Activated T-helper 17 cell treated with anti-CD3 and anti-CD28 coated beads, Interleukin-2, amount 50 U/mL, for 72 hours (primary cell): Measurements from ENCODE around the gene ALOX12B. TPM values are rescaled to one million over a fixed set of nuclear protein-coding genes. Genes with fewer than 3 reads are reported as not detected.
"Not testable (repeated sequence)": the region's sequence is repeated elsewhere in the genome, so short reads cannot be mapped to it uniquely, and the experiment has no call there.

Experiments
- ATAC-seq: fragments of 150-1000 bp; cut with Tn5 transposase; replicated peaks from 2 replicates; pipeline ENCODE4 v1.10.0; 2021; ENCODE audit warnings: mild to moderate bottlenecking, moderate library complexity
- H3K27ac Mint-ChIP-seq: one replicate; pipeline ENCODE4 v1.8.0; 2022; ENCODE audit warnings: mixed read lengths
- H3K27me3 Mint-ChIP-seq: one replicate; pipeline ENCODE4 v1.8.0; 2022; ENCODE audit warnings: mixed read lengths
- H3K36me3 Mint-ChIP-seq: one replicate; pipeline ENCODE4 v1.8.0; 2022; ENCODE audit warnings: low read depth, mild to moderate bottlenecking, mixed read lengths
- H3K4me1 Mint-ChIP-seq: one replicate; pipeline ENCODE4 v1.8.0; 2022; ENCODE audit warnings: mixed read lengths
- H3K4me3 Mint-ChIP-seq: one replicate; pipeline ENCODE4 v1.8.0; 2022; ENCODE audit warnings: mild to moderate bottlenecking, mixed read lengths
- H3K9me3 Mint-ChIP-seq: one replicate; pipeline ENCODE4 v1.8.0; 2022; ENCODE audit warnings: mixed read lengths
- total RNA-seq, 2 donors: library from RNA; stranded (reverse); gene quantifications; one replicate each; pipeline ENCODE4 v1.2.3, GENCODE V29; 2022

Gene ALOX12B
- total RNA-seq, 2 donors from 2014 or later = 1.1 to 6.2 TPM

- Mint-ChIP-seq H3K27me3 (peaks cover 7% of the 10 kb centered on the region), H3K4me1 (peaks cover 3% of the 10 kb centered on the region), H3K27ac (no peak overlapping the region), H3K4me3 (peak overlapping the region; percentile 22), H3K36me3 (no peaks in the 10 kb centered on the region), H3K9me3 (no peaks in the 10 kb centered on the region)
- ATAC-seq = no peak
Observed at GRCh38 chr17:8108972-8109660, 21.6 kb upstream of the ALOX12B start.

DNA sequence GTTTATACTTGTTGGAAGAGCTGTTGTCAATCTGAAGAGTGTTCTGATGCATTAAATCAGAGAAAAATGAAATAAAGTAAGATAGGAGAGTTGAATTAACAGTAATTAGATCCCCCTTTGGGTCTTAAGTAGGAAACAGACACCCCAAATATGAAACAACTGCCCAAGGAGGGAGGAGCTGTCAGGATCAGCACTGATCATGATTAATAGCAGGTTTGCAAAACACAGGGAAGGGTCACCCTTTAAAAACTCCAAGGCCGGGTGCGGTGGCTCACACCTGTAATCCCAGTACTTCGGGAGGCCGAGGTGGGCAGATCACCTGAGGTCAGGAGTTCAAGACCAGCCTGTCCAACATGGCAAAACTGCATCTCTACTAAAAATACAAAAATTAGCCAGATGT is 19.5 kb upstream of the ALOX12B start:
- not testable (repeated sequence) for H3K4me1 Mint-ChIP-seq, H3K36me3 Mint-ChIP-seq, H3K27me3 Mint-ChIP-seq, ATAC-seq, H3K4me3 Mint-ChIP-seq, H3K27ac Mint-ChIP-seq, H3K9me3 Mint-ChIP-seq

DNA sequence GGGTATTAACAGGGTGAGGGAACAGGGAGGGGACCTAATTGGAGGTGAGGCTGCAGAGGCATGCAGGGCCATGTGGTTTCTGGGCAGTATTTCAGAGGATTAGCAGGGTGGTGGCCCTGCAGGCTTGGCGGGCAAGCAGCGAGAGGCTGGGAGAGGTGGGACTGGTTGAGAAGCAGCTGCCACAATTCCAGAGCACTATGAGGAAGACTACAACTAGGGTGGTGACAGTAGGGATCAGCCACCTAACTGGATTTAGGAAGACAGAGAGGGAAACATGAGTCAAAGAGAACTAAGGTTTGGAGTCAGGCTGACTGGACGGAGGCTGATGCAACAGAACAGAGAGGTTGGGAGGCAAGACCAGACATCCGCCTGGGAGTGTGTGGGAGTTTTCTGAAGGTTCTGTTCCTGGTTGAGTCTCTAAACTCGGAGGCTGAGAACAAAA is 18.5 kb upstream of the ALOX12B start:
- Mint-ChIP-seq H3K4me1 (peaks cover under 1% of the 10 kb centered on the region), H3K9me3 (no peaks in the 10 kb centered on the region), H3K4me3 (no peak overlapping the region), H3K36me3 (no peaks in the 10 kb centered on the region), H3K27ac (no peak overlapping the region), H3K27me3 (no peaks in the 10 kb centered on the region)
- no peak for ATAC-seq

DNA sequence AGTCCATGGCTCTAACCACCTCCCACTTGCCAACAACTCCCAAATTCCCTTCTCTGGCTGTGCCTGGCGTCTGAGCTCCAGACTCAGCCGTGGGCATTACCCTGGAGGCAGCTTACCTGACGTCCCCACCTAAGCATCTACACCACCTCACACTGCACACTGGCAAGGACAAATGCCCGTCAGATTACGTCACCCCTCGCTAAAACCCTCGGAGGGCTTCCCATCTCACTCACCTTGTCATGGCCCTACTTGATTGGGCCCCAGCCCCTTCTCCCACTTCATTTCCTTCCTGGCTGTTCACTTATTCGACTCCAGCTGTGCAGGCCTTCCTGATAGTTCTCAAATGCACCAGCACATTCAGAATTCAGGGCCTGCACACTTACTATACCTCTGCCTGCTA is 17.4 kb upstream of the ALOX12B start:
- H3K4me3 Mint-ChIP-seq = no peak overlapping the region
- no peak for ATAC-seq
- H3K9me3 Mint-ChIP-seq = no peaks in the 10 kb centered on the region
- no peaks in the 10 kb centered on the region for H3K27me3 Mint-ChIP-seq
- no peaks in the 10 kb centered on the region for H3K36me3 Mint-ChIP-seq
- H3K27ac Mint-ChIP-seq = no peak overlapping the region
- H3K4me1 Mint-ChIP-seq = no peaks in the 10 kb centered on the region

- Mint-ChIP-seq H3K4me1 (no peaks in the 10 kb centered on the region), H3K36me3 (no peaks in the 10 kb centered on the region), H3K4me3 (no peak overlapping the region), H3K27ac (no peak overlapping the region), H3K27me3 (no peaks in the 10 kb centered on the region), H3K9me3 (no peaks in the 10 kb centered on the region)
- no peak for ATAC-seq
Observed at GRCh38 chr17:8103549-8103948, 16.0 kb upstream of the ALOX12B start.

- H3K27ac Mint-ChIP-seq = no peak overlapping the region
Observed at GRCh38 chr17:8101721-8102120, 14.2 kb upstream of the ALOX12B start.

GRCh38 chr17:8100763-8101162 is 13.2 kb upstream of the ALOX12B start:
- no peaks in the 10 kb centered on the region for H3K9me3 Mint-ChIP-seq
- H3K36me3 Mint-ChIP-seq = no peaks in the 10 kb centered on the region
- no peaks in the 10 kb centered on the region for H3K4me1 Mint-ChIP-seq
- H3K27me3 Mint-ChIP-seq = no peaks in the 10 kb centered on the region
- no peak overlapping the region for H3K27ac Mint-ChIP-seq
- no peak for ATAC-seq
- no peak overlapping the region for H3K4me3 Mint-ChIP-seq

More at GRCh38 chr17:8101721-8102120, 14.2 kb upstream of the ALOX12B start:
- no peaks in the 10 kb centered on the region for H3K9me3 Mint-ChIP-seq
- no peaks in the 10 kb centered on the region for H3K27me3 Mint-ChIP-seq
- no peaks in the 10 kb centered on the region for H3K4me1 Mint-ChIP-seq
- no peak for ATAC-seq
- H3K4me3 Mint-ChIP-seq = no peak overlapping the region
- H3K36me3 Mint-ChIP-seq = no peaks in the 10 kb centered on the region

DNA sequence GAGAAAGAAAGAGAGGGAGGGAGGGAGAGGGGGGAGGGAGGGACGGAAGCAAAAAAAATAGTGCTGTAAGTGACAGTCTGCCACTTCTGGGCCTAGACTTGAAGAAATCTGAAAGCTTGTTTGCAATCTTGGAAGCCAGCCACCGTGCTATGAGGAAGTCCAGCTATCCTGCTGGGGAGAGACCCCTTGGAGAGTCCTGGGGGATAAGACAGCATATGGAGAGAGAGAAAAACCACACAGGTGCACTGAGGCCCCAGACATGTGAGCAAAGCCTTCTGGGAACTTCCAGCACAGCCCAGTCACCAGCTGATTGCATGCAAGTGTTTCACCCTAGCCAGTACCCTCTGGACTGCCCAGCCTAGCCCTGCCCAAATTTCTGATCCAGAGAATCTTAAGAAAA is 12.6 kb upstream of the ALOX12B start:
- H3K9me3 Mint-ChIP-seq = no peaks in the 10 kb centered on the region
- H3K4me1 Mint-ChIP-seq = no peaks in the 10 kb centered on the region
- no peaks in the 10 kb centered on the region for H3K36me3 Mint-ChIP-seq
- no peak overlapping the region for H3K27ac Mint-ChIP-seq
- no peak overlapping the region for H3K4me3 Mint-ChIP-seq
- ATAC-seq = no peak
- no peaks in the 10 kb centered on the region for H3K27me3 Mint-ChIP-seq

DNA sequence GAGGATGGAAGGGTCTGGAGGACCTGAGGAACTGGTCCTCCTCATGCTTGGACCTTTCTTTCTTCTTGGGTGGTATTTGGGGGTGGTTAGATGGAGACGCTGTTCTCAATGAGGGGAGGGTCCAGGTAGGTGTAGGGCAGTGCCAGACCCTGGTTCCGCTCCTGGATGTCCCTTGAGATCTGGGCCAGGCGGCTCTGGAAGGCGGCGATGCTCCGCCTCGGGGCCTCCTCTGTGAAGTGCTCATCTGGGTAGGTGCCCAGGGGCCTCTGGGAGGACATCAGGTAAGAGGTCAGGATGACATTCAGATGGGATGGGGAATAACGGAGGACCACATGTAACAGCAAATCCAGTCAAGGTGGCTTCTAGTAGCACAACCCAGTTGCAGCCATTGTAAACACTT is 9.0 kb upstream of the ALOX12B start:
- H3K4me1 Mint-ChIP-seq = peaks cover 5% of the 10 kb centered on the region
- no peak for ATAC-seq
- H3K9me3 Mint-ChIP-seq = no peaks in the 10 kb centered on the region
- no peak overlapping the region for H3K4me3 Mint-ChIP-seq
- H3K27me3 Mint-ChIP-seq = peaks cover 3% of the 10 kb centered on the region
- H3K36me3 Mint-ChIP-seq = no peaks in the 10 kb centered on the region
- H3K27ac Mint-ChIP-seq = no peak overlapping the region

- no peak overlapping the region for H3K4me3 Mint-ChIP-seq
- H3K9me3 Mint-ChIP-seq = no peaks in the 10 kb centered on the region
- peaks cover 5% of the 10 kb centered on the region for H3K4me1 Mint-ChIP-seq
- no peak for ATAC-seq
- H3K36me3 Mint-ChIP-seq = no peaks in the 10 kb centered on the region
- peaks cover 8% of the 10 kb centered on the region for H3K27me3 Mint-ChIP-seq
- no peak overlapping the region for H3K27ac Mint-ChIP-seq
Observed at GRCh38 chr17:8095361-8095760, 7.8 kb upstream of the ALOX12B start.

DNA sequence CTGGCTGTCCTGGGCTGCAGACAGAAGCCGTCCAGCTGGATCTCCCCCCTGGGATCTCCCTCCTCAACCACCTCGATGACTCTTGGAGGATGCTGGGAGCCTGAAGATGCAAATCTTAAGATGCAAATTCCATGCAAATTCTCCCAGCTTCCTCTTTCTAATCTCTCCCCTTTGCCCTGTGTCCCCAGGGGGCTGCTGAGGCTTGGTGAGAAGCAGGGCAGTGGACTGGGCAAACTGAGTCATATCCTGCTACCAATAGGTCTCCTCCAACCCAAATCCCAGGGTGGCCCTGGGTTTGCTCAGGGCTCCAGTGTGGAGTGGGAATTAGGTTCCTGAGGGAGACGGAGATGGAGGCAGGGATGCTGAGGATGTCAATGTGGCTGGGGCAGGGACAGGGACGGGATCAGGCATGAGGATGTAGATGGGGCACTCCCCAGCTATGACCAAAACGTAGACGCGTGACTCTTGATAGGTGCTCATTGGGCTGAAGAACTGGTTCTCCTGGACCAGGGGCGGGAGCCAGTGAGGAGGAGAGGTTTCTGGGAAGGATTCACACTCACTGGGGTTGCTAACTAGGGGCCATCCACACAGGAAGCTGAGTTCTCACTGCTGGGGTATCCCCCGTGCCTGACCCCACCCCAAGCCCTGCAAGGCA is 3.6 kb upstream of the ALOX12B start:
- Mint-ChIP-seq H3K27me3 (peaks cover 19% of the 10 kb centered on the region), H3K27ac (no peak overlapping the region), H3K4me3 (no peak overlapping the region), H3K36me3 (no peaks in the 10 kb centered on the region), H3K9me3 (no peaks in the 10 kb centered on the region), H3K4me1 (peaks cover 5% of the 10 kb centered on the region)
- no peak for ATAC-seq

DNA sequence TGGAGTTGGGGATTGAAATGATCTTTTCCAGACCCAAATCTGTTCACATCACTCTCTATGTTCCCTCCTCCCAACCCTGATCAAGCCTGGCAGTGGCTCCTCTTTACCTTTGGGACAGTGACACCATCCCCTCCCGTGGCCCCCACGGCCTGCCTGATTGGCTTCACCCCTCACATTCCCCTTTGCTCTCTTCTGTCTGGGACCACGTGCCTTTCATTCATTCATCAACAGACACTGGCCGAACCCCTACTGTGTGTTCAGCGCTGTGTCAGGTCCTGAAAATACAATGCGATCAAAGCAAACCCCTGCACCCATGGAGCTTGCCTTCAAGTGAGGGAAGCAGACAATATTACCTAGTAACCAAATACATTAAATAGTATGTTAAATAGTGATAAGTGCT is 2.2 kb upstream of the ALOX12B start:
- no peak for ATAC-seq
- Mint-ChIP-seq H3K27me3 (peaks cover 19% of the 10 kb centered on the region), H3K27ac (no peak overlapping the region)

DNA sequence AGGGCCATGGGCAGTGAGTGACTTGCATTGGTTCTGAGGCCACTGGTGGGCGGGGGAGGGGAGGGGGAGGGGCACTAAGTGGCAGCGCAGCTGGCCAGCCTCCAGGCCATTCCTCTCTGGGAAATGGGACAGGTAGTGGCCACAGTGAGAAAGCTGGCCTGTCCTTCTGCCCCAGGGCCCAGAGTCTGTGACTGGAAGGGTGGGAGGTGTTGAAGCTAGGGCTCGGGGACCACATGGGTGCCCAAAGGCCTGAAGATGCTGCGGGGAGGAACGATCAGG is 375 bp upstream of the ALOX12B start:
- ATAC-seq = no peak
- Mint-ChIP-seq H3K27me3 (peaks cover 19% of the 10 kb centered on the region), H3K4me3 (no peak overlapping the region), H3K36me3 (no peaks in the 10 kb centered on the region), H3K27ac (no peak overlapping the region), H3K4me1 (no peaks in the 10 kb centered on the region), H3K9me3 (no peaks in the 10 kb centered on the region)

More for the DNA sequence above, 2.2 kb upstream of the ALOX12B start:
- Mint-ChIP-seq H3K36me3 (no peaks in the 10 kb centered on the region), H3K4me3 (no peak overlapping the region), H3K4me1 (peaks cover 5% of the 10 kb centered on the region), H3K9me3 (no peaks in the 10 kb centered on the region)

DNA sequence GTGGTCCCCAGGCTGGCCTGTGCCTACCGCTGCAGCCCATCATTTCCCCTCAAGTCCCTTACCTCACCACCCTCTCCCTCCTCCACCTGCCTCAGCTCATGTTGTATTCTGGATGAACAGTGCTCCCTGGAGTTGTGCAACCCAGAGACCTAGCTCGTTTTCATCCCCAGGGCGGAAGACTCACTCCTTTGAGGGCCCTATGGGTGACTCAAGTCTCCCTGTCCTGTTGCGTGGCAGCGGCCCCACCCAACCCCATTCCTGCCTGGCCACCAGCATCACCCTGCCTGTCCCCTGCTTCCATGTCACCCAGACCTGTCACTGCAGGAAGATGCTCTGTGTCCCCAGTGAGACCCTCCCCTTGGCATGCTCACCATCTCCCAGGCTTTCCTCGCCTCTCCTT is 3.3 kb downstream of the ALOX12B start:
- no peak for ATAC-seq
- Mint-ChIP-seq H3K4me1 (no peaks in the 10 kb centered on the region), H3K9me3 (no peaks in the 10 kb centered on the region), H3K27ac (no peak overlapping the region), H3K4me3 (no peak overlapping the region), H3K27me3 (peaks cover 7% of the 10 kb centered on the region), H3K36me3 (peaks cover 21% of the 10 kb centered on the region)

GRCh38 chr17:8082292-8082691 is 5.2 kb downstream of the ALOX12B start:
- Mint-ChIP-seq H3K27me3 (no peaks in the 10 kb centered on the region), H3K36me3 (peaks cover 21% of the 10 kb centered on the region), H3K4me3 (no peak overlapping the region), H3K27ac (no peak overlapping the region), H3K9me3 (no peaks in the 10 kb centered on the region), H3K4me1 (no peaks in the 10 kb centered on the region)
- ATAC-seq = no peak
